Measurements from ENCODE around the gene RPS6KB2. TPM values are rescaled to one million over a fixed set of nuclear protein-coding genes. Genes with fewer than 3 reads are reported as not detected.

The RPS6KB2 gene
- total and polyA plus RNA-seq, 2 of the 4 experiments (the other 2 are of a cell fraction) = 50.7 to 58.4 TPM

GRCh38 chr11:67400251-67400941, 27.9 kb upstream of the RPS6KB2 start (continued):
- TF ChIP-seq CTCF (conservative IDR thresholded peaks at IDR 0.05; ENCODE audit: low read depth, low read length) = no peak
- TF ChIP-seq CEBPB (IDR thresholded peaks at IDR 0.05; ENCODE audit: low read depth, low read length) = no peak
- TF ChIP-seq FOS (IDR thresholded peaks at IDR 0.05; ENCODE audit: low read depth, low read length) = no peak
